ENCODE measurements around the gene CES5A. TPM values are rescaled to one million over a fixed set of nuclear protein-coding genes. Genes with fewer than 3 reads are reported as not detected.

CES5A gene
- total RNA-seq, 6 donors from 2014 or later: not detected

DNA sequence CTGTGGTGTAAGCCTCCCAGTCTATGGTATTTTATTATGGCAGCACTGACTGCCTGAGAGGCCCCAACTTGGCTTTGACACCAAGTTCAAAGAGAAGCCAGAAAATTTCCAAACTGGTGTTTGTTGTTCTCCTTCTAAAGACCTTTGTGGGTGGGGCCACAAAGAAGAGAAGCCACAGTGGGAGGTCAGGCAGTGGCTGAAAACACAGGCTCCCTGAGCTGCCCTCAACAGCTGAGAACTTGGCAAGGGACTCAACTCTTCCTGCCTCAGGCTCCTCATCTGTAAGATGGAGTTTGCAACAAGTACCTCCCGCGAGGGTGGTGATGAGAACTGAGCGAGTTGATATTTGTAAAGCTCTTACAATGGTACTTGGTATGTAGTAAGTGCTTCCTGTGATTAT is 18.2 kb downstream of the CES5A start:
- no peak overlapping the region for H3K27ac ChIP-seq
- H3K27me3 ChIP-seq: no peaks in the 10 kb centered on the region
- H3K4me3 ChIP-seq: no peak overlapping the region
- no peaks in the 10 kb centered on the region for H3K4me1 ChIP-seq
- no peaks in the 10 kb centered on the region for H3K36me3 ChIP-seq
- no peak for TF ChIP-seq POLR2AphosphoS5 (IDR thresholded peaks at IDR 0.05)
- TF ChIP-seq, protein P1, sequence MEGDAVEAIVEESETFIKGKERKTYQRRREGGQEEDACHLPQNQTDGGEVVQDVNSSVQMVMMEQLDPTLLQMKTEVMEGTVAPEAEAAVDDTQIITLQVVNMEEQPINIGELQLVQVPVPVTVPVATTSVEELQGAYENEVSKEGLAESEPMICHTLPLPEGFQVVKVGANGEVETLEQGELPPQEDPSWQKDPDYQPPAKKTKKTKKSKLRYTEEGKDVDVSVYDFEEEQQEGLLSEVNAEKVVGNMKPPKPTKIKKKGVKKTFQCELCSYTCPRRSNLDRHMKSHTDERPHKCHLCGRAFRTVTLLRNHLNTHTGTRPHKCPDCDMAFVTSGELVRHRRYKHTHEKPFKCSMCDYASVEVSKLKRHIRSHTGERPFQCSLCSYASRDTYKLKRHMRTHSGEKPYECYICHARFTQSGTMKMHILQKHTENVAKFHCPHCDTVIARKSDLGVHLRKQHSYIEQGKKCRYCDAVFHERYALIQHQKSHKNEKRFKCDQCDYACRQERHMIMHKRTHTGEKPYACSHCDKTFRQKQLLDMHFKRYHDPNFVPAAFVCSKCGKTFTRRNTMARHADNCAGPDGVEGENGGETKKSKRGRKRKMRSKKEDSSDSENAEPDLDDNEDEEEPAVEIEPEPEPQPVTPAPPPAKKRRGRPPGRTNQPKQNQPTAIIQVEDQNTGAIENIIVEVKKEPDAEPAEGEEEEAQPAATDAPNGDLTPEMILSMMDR (IDR thresholded peaks at IDR 0.05): no peak
- TF ChIP-seq EP300 (IDR thresholded peaks at IDR 0.05): no peak
- no peak for TF ChIP-seq POLR2A (IDR thresholded peaks at IDR 0.05)
- ATAC-seq (ENCODE audit: low FRiP score in 2 of 2): peak in 1 of 2 donors; percentile 23
- H3K9me3 ChIP-seq: no peaks in the 10 kb centered on the region
- DNase-seq: no peak
- WGBS, 2 donors: 68 to 74% methylated on average over 3 of the region's 3 CpGs

DNA sequence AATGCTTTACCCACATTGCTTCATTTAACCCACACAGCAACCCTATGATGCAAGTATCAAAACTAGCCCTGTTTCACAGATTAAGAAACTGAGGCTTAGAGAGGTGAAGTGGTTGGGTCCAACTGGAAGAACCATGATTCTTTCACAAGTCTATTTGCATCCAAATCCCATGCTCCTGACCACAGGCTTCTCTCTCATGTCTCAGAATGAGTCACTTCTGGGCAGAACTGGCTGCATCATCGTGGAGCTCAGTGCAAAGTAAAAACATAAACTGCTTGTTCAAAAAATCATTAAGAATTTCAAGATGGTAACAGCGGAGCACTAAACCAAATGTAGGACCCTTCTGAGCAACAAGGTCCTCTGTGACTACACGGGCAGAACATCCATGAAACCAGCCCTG is 22.1 kb downstream of the CES5A start:
- TF ChIP-seq POLR2AphosphoS5 (IDR thresholded peaks at IDR 0.05): no peak
- TF ChIP-seq EP300 (IDR thresholded peaks at IDR 0.05): no peak
- TF ChIP-seq, protein P1 (IDR thresholded peaks at IDR 0.05): no peak
- no peak for TF ChIP-seq POLR2A (IDR thresholded peaks at IDR 0.05)
- H3K27me3 ChIP-seq: no peaks in the 10 kb centered on the region
- 75 to 81% methylated on average over 3 of the region's 3 CpGs for WGBS, 2 donors
- no peak overlapping the region for H3K4me3 ChIP-seq
- DNase-seq (no peak), ATAC-seq (ENCODE audit: low FRiP score in 2 of 2) (no peak)
- no peaks in the 10 kb centered on the region for H3K4me1 ChIP-seq
- H3K36me3 ChIP-seq: no peaks in the 10 kb centered on the region
- H3K9me3 ChIP-seq: no peaks in the 10 kb centered on the region
- no peak overlapping the region for H3K27ac ChIP-seq

DNA sequence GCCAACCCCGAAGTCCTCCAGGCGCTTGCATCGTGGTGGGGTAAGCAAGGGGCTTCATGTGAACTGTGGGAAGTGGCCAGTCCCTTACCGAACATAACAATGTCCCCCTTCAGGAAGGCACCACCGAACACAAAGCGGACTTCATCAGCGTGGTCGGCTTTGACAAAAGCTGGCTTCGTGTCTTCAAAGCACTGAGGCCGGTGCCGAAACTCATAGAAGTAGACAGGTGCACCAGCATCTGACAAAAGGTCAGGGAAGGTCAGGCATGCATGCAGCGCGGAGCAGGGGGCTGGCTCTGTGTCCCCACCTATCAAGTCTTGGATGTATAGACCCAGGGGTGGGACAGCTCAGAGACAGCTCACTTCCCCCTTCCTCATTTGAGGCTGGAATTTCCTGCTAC is 25.6 kb downstream of the CES5A start:
- Histone ChIP-seq H3K27ac (no peak overlapping the region), H3K4me1 (no peaks in the 10 kb centered on the region), H3K4me3 (no peak overlapping the region), H3K9me3 (no peaks in the 10 kb centered on the region), H3K27me3 (no peaks in the 10 kb centered on the region), H3K36me3 (no peaks in the 10 kb centered on the region)
- TF ChIP-seq POLR2AphosphoS5 (IDR thresholded peaks at IDR 0.05) (no peak), POLR2A (IDR thresholded peaks at IDR 0.05) (no peak), EP300 (IDR thresholded peaks at IDR 0.05) (no peak)
- TF ChIP-seq, protein P1 (IDR thresholded peaks at IDR 0.05): no peak
- whole genome bisulfite sequencing, 2 donors: 74 to 77% methylated on average over 13 of the region's 13 CpGs
- DNase-seq (peak in 1 of 2 donors; percentile 16), ATAC-seq (ENCODE audit: low FRiP score in 2 of 2) (no peak)

DNA sequence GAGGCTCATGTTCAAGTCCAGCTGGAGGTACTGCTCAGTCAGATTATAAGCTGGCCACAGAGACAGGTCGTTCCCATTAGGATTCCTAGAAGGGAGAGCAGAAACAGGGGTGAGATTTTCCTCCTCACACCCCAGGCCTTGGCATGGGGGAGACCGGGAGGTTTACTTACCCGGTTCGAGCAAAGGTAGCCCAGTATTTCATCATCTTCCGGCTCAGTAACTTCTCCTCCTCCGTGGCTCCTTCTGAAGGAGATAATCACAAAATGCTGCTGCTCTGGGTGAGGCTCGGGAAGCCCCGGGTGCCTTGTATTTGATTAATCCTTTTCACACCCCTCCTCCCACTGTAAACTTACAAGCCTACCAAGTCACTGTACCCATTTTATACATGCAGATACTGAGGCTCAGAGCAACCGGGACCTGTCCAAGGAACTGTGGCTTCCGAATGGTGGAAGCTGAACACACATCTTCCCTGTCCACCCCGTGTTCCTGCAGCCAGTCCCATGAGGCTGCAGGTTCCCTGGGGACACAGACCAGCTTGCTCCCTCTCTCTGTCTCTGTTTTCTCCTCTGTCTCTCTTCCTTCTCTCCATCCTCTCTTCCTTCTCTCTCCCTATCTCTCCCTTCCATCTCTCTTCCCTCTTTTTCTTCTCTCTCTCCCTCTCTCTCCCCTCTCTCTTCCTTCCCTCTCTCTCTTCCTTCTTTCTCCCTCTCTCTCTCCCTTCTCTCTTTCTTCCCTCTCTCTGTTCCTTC is 28.4 kb downstream of the CES5A start:
- 43 to 55% methylated on average over 11 of the region's 11 CpGs for WGBS, 2 donors
- H3K4me3 ChIP-seq: no peak overlapping the region
- H3K4me1 ChIP-seq: no peaks in the 10 kb centered on the region
- H3K27ac ChIP-seq: no peak overlapping the region
- DNase-seq (no peak), ATAC-seq (ENCODE audit: low FRiP score in 2 of 2) (no peak)
- TF ChIP-seq, protein P1 (IDR thresholded peaks at IDR 0.05): no peak
- H3K9me3 ChIP-seq: no peaks in the 10 kb centered on the region
- H3K27me3 ChIP-seq: no peaks in the 10 kb centered on the region
- no peaks in the 10 kb centered on the region for H3K36me3 ChIP-seq

DNA sequence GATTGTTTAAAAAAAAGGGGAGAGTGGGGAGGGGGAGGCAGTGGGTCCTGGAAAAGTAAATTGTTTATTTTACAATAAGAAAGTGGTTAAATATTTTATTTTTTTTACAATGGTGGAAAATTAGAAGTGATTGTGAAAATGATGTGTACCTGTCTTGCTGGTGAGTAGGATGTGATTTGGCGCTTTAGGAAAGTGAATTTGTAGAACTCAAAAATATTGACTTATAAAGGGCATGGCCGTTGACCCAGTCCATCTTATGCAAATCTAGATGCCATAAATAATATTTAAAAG is 32.1 kb downstream of the CES5A start:
- H3K27ac ChIP-seq: no peak overlapping the region
- no peaks in the 10 kb centered on the region for H3K36me3 ChIP-seq
- 44 to 47% methylated on average over 2 of the region's 2 CpGs for WGBS, 2 donors
- H3K4me1 ChIP-seq: no peaks in the 10 kb centered on the region
- no peak for DNase-seq
- ATAC-seq (ENCODE audit: low FRiP score in 2 of 2): no peak
- no peak overlapping the region for H3K4me3 ChIP-seq
- H3K27me3 ChIP-seq: no peaks in the 10 kb centered on the region
- no peaks in the 10 kb centered on the region for H3K9me3 ChIP-seq
- TF ChIP-seq POLR2AphosphoS5 (IDR thresholded peaks at IDR 0.05) (no peak), EP300 (IDR thresholded peaks at IDR 0.05) (no peak), POLR2A (IDR thresholded peaks at IDR 0.05) (no peak)
- TF ChIP-seq, protein P1 (IDR thresholded peaks at IDR 0.05): no peak
